Adrenal gland (tissue), 5 donors: Measurements from ENCODE around the gene EFCC1.

Experiments
- CTCF ChIP-seq, 6 experiments: fragments of 450-650 bp in 4 of 6; fragments of 200-600 bp in 2 of 6; sonication (generic) in 1 of 6; IDR thresholded peaks; 1 replicate in 5 of 6; 2 replicates in 1 of 6; pipeline versions ENCODE4 v1.5.1 to v1.8.0; 2016 to 2021; ENCODE audit warnings: antibody characterized with exemption in 6 of 6, mild to moderate bottlenecking in 2 of 6, moderate library complexity in 1 of 6
- POLR2A ChIP-seq, 2 donors: fragments of 450-650 bp; IDR thresholded peaks; one replicate each; pipeline ENCODE4 v1.6.1; 2017; ENCODE audit warnings: antibody characterized with exemption in 2 of 2, mild to moderate bottlenecking in 2 of 2, moderate library complexity in 1 of 2
- donor health status: DM: no; HTN: no; CAD: no.

- no peak for TF ChIP-seq CTCF (IDR thresholded peaks at IDR 0.05)
- TF ChIP-seq POLR2A (IDR thresholded peaks at IDR 0.05): no peak
Measured at GRCh38 chr3:128994173-128994512, 7.0 kb upstream of the EFCC1 start.
